Esophagus squamous epithelium (tissue), 5 donors: Measurements from ENCODE around the gene SHLD1. TPM values are rescaled to one million over a fixed set of nuclear protein-coding genes. Genes with fewer than 3 reads are reported as not detected.

Experiments used
- DNase-seq: peaks from one replicate; lab custom pipeline; 2025; lab: John Stamatoyannopoulos, UW
- H3K27ac ChIP-seq, 4 donors: fragments of 200-600 bp; sonication (generic); one replicate each; pipeline ENCODE4 v1.5.1; 2016 to 2019; ENCODE audit warnings: mild to moderate bottlenecking in 1 of 4
- H3K27me3 ChIP-seq, 4 donors: fragments of 200-600 bp; sonication (generic); 1 replicate in 3 of 4; 2 replicates in 1 of 4; pipeline versions ENCODE4 v1.5.1 to v1.6.0; 2017 to 2021; ENCODE audit warnings: antibody characterized with exemption in 1 of 4
- H3K36me3 ChIP-seq, 3 donors: fragments of 200-600 bp; sonication (generic); one replicate each; pipeline ENCODE4 v1.5.1; 2016 to 2019
- H3K4me1 ChIP-seq, 3 donors: fragments of 200-600 bp; sonication (generic); one replicate each; pipeline ENCODE4 v1.5.1; 2017 to 2019
- H3K4me3 ChIP-seq, 4 donors: fragments of 200-600 bp; sonication (generic); 1 replicate in 3 of 4; 2 replicates in 1 of 4; pipeline ENCODE4 v1.5.1; 2016 to 2019; ENCODE audit warnings: mild to moderate bottlenecking in 2 of 4, moderate library complexity in 1 of 4
- H3K9me3 ChIP-seq, 3 donors: fragments of 200-600 bp; sonication (generic); one replicate each; pipeline ENCODE4 v1.5.1; 2016 to 2019
- CTCF ChIP-seq, 6 experiments: fragments of 450-650 bp in 4 of 6; fragments of 200-600 bp in 2 of 6; sonication (generic) in 2 of 6; IDR thresholded peaks; one replicate each; pipeline ENCODE4 v1.5.1; 2016 to 2019; ENCODE audit warnings: antibody characterized with exemption in 6 of 6, mild to moderate bottlenecking in 4 of 6, moderate library complexity in 4 of 6
- POLR2A ChIP-seq, 4 donors: fragments of 450-650 bp; IDR thresholded peaks; one replicate each; pipeline ENCODE4 v1.6.1; 2017; ENCODE audit warnings: antibody characterized with exemption in 4 of 4, mild to moderate bottlenecking in 4 of 4, moderate library complexity in 3 of 4
- WGBS, 2 donors: methylation state at CpG; one replicate each; pipeline ENCODE4 v1.1.5; 2018; 5-methylcytosine and 5-hydroxymethylcytosine counted together
- intact Hi-C: fragments of 100-400 bp; cut with DNase I; formaldehyde crosslinking; loops from one replicate; pipeline ENCODE4 v1.15.0; 2022
- total RNA-seq, 4 donors: library from RNA; depleted of rRNA; stranded (reverse); fragments of >200 nt; gene quantifications; one replicate each; pipeline ENCODE4 v1.1.0, GENCODE V29; 2016
- donor health status: DM: yes; HTN: yes; CAD: no.

SHLD1 gene
- total RNA-seq, 4 donors from 2014 or later = 1.2 to 3.6 (median 2.0) TPM

- Histone ChIP-seq H3K36me3 (no peaks in the 10 kb centered on the region), H3K27ac (no peak overlapping the region), H3K4me3 (no peak overlapping the region), H3K4me1 (no peaks in the 10 kb centered on the region), H3K27me3 (no peaks in the 10 kb centered on the region), H3K9me3 (peaks cover 0 to 3% (median 0%) of the 10 kb centered on the region in 3 donors)
- DNase-seq = no peak
- intact Hi-C loops = no loop called here
- TF ChIP-seq CTCF (IDR thresholded peaks at IDR 0.05) = no peak
- no peak for TF ChIP-seq POLR2A (IDR thresholded peaks at IDR 0.05)
- WGBS, 2 donors = 57 to 75% methylated on average over 3 to 4 of the region's 6 CpGs
Observed at GRCh38 chr20:5871459-5872410, 121.5 kb downstream of the SHLD1 start.

GRCh38 chr20:5877128-5877527 is 126.9 kb downstream of the SHLD1 start:
- Histone ChIP-seq H3K4me3 (no peak overlapping the region), H3K27ac (no peak overlapping the region), H3K27me3 (no peaks in the 10 kb centered on the region), H3K9me3 (peaks cover 0 to 3% (median 0%) of the 10 kb centered on the region in 3 donors), H3K36me3 (no peaks in the 10 kb centered on the region), H3K4me1 (no peaks in the 10 kb centered on the region)
- no peak for TF ChIP-seq CTCF (IDR thresholded peaks at IDR 0.05)
- TF ChIP-seq POLR2A (IDR thresholded peaks at IDR 0.05) = no peak
- WGBS, 2 donors = 72 to 74% methylated on average over 4 of the region's 4 CpGs
- no peak for DNase-seq
- intact Hi-C loops = no loop called here

GRCh38 chr20:5880326-5880725 is 130.1 kb downstream of the SHLD1 start:
- no peaks in the 10 kb centered on the region for H3K36me3 ChIP-seq
- intact Hi-C loops = no loop called here
- WGBS, 2 donors = 70 to 83% methylated on average over 3 of the region's 3 CpGs
- DNase-seq = no peak
- no peaks in the 10 kb centered on the region for H3K27me3 ChIP-seq
- H3K9me3 ChIP-seq = peaks cover 0 to 3% (median 0%) of the 10 kb centered on the region in 3 donors
- no peak overlapping the region for H3K27ac ChIP-seq
- no peak overlapping the region for H3K4me3 ChIP-seq
- no peaks in the 10 kb centered on the region for H3K4me1 ChIP-seq
- TF ChIP-seq CTCF (IDR thresholded peaks at IDR 0.05) (no peak), POLR2A (IDR thresholded peaks at IDR 0.05) (no peak)

GRCh38 chr20:5881703-5882102 is 131.5 kb downstream of the SHLD1 start:
- H3K27me3 ChIP-seq = no peaks in the 10 kb centered on the region
- DNase-seq = no peak
- no peaks in the 10 kb centered on the region for H3K4me1 ChIP-seq
- intact Hi-C loops = no loop called here
- no peak for TF ChIP-seq POLR2A (IDR thresholded peaks at IDR 0.05)
- no peak for TF ChIP-seq CTCF (IDR thresholded peaks at IDR 0.05)
- 50 to 51% methylated on average over 5 of the region's 5 CpGs for WGBS, 2 donors
- no peaks in the 10 kb centered on the region for H3K9me3 ChIP-seq
- H3K4me3 ChIP-seq = no peak overlapping the region
- H3K27ac ChIP-seq = no peak overlapping the region
- H3K36me3 ChIP-seq = no peaks in the 10 kb centered on the region

- no peak overlapping the region for H3K27ac ChIP-seq
- H3K36me3 ChIP-seq = no peaks in the 10 kb centered on the region
- no peaks in the 10 kb centered on the region for H3K4me1 ChIP-seq
- no peak for DNase-seq
- no peaks in the 10 kb centered on the region for H3K27me3 ChIP-seq
- H3K4me3 ChIP-seq = no peak overlapping the region
- 60 to 64% methylated on average over 7 to 9 of the region's 9 CpGs for WGBS, 2 donors
- intact Hi-C loops = no loop called here
- TF ChIP-seq CTCF (IDR thresholded peaks at IDR 0.05) (no peak), POLR2A (IDR thresholded peaks at IDR 0.05) (no peak)
- no peaks in the 10 kb centered on the region for H3K9me3 ChIP-seq
Observed at GRCh38 chr20:5882166-5882565, 132.0 kb downstream of the SHLD1 start.
